Thoracic aorta (tissue), 2 donors: ENCODE results near the gene PGM5. TPM values are rescaled to one million over a fixed set of nuclear protein-coding genes. Genes with fewer than 3 reads are reported as not detected.

Experiments
- ATAC-seq: fragments of 150-250 bp; one replicate; pipeline ENCODE4 v1.8.0; 2017; ENCODE audit warnings: low read depth; ENCODE audit not compliant: insufficient number of reproducible peaks, low FRiP score
- DNase-seq: peaks from one replicate; pipeline ENCODE4 v3.0.0-alpha.2; 2020; ENCODE audit warnings: low spot score
- H3K27ac ChIP-seq, 2 donors: fragments of 200-600 bp; sonication (generic); 1 replicate in 1 of 2; 2 replicates in 1 of 2; pipeline ENCODE4 v1.5.1; 2016; ENCODE audit warnings: mild to moderate bottlenecking in 2 of 2, moderate library complexity in 2 of 2
- H3K27me3 ChIP-seq: fragments of 200-600 bp; sonication (generic); replicated peaks from 2 replicates; pipeline ENCODE4 v1.6.0; 2016; ENCODE audit warnings: mild to moderate bottlenecking; ENCODE audit not compliant: insufficient read depth
- H3K36me3 ChIP-seq: fragments of 200-600 bp; sonication (generic); one replicate; pipeline ENCODE4 v1.5.1; 2016
- H3K4me1 ChIP-seq, 2 donors: fragments of 200-600 bp; sonication (generic); 1 replicate in 1 of 2; 2 replicates in 1 of 2; pipeline versions ENCODE4 v1.5.1 to v1.6.0; 2016; ENCODE audit warnings: low read depth in 2 of 2, mild to moderate bottlenecking in 1 of 2; ENCODE audit not compliant: control insufficient read depth in 1 of 2
- H3K4me3 ChIP-seq: fragments of 200-600 bp; sonication (generic); 2 replicates; pipeline ENCODE4 v1.5.1; 2016; ENCODE audit warnings: mild to moderate bottlenecking
- H3K9me3 ChIP-seq: fragments of 200-600 bp; sonication (generic); 2 replicates; pipeline ENCODE4 v1.5.1; 2016
- total RNA-seq, 2 donors: library from RNA; depleted of rRNA; stranded (reverse); fragments of >200 nt; gene quantifications; one replicate each; pipeline versions ENCODE4 v1.1.0 to v1.2.3, GENCODE V29; 2016
- TF ChIP-seq, protein P1 (sequence below): fragments of 200-600 bp; sonication (generic); IDR thresholded peaks from one replicate; pipeline ENCODE4 v1.5.1; 2019; ENCODE audit warnings: antibody characterized with exemption

Gene PGM5
- total RNA-seq, 2 donors from 2014 or later, result 79.3 to 94.1 TPM

DNA sequence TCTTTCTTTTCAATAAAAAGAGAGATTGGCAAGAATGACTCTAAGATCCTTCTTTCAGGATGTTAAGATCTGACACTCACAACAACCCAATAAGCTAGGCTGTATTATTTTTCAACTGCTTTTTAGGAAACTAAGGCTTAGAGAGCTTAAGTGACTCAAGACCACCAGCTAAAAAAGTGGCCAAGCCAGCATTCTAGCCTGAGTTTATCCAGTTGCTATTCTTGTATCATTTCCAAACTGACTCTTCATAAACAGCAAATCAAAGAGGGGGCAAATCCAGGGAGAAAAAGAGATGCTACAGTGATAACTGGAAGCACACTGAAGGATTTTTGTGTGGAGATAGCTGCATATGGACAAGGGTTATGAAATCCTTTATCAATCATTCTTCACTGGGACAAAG is 137.1 kb downstream of the PGM5 start:
- ATAC-seq (no peak), DNase-seq (no peak)
- Histone ChIP-seq H3K4me1 (peaks cover 0 to 46% of the 10 kb centered on the region in 2 donors), H3K27me3 (no peaks in the 10 kb centered on the region), H3K9me3 (no peaks in the 10 kb centered on the region), H3K36me3 (no peaks in the 10 kb centered on the region), H3K4me3 (no peak overlapping the region), H3K27ac (peak overlapping the region in 1 of 2 donors; percentile 45)
- TF ChIP-seq, protein P1, sequence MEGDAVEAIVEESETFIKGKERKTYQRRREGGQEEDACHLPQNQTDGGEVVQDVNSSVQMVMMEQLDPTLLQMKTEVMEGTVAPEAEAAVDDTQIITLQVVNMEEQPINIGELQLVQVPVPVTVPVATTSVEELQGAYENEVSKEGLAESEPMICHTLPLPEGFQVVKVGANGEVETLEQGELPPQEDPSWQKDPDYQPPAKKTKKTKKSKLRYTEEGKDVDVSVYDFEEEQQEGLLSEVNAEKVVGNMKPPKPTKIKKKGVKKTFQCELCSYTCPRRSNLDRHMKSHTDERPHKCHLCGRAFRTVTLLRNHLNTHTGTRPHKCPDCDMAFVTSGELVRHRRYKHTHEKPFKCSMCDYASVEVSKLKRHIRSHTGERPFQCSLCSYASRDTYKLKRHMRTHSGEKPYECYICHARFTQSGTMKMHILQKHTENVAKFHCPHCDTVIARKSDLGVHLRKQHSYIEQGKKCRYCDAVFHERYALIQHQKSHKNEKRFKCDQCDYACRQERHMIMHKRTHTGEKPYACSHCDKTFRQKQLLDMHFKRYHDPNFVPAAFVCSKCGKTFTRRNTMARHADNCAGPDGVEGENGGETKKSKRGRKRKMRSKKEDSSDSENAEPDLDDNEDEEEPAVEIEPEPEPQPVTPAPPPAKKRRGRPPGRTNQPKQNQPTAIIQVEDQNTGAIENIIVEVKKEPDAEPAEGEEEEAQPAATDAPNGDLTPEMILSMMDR, result no peak

DNA sequence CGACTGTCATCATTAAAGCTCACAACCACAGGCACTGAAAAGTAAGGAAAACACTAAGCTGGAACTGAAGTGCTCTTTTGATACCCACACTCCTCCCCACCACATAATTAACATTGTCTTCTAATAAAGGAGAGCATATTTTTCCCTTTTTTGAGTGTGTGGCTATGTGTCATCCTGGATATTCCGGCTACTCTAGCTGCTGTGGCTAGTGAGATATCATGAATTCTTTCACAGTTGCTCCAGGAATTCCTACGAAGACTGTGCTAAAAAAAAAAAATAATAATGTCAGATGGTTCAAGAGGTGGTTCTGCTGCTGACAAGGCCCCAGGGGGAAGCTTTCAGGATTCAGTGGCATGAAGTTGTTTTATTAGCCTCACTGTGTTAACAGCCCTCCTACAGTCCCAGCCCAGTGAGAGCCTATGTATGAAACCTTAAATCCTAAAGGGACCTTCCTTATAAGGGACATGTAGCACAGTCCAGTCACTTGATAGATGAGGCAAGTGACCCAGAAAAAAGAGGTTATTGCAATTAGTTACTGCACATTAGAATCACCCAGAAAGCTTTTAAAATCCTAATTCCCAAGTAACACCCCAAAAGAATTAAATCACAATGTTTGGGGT is 137.7 kb downstream of the PGM5 start:
- H3K36me3 ChIP-seq, result no peaks in the 10 kb centered on the region
- peak overlapping the region in 1 of 2 donors; percentile 45 for H3K27ac ChIP-seq
- no peak for ATAC-seq
- no peak overlapping the region for H3K4me3 ChIP-seq
- no peak for DNase-seq
- no peaks in the 10 kb centered on the region for H3K27me3 ChIP-seq
- peaks cover 0 to 48% of the 10 kb centered on the region in 2 donors for H3K4me1 ChIP-seq
- H3K9me3 ChIP-seq, result no peaks in the 10 kb centered on the region
- TF ChIP-seq, protein P1, result no peak

- Histone ChIP-seq H3K36me3 (no peaks in the 10 kb centered on the region), H3K9me3 (no peaks in the 10 kb centered on the region), H3K27me3 (no peaks in the 10 kb centered on the region), H3K27ac (peak overlapping the region in 1 of 2 donors; percentile 45), H3K4me3 (no peak overlapping the region), H3K4me1 (peaks cover 7 to 58% of the 10 kb centered on the region in 2 donors)
- TF ChIP-seq, protein P1, result no peak
- no peak for ATAC-seq
- no peak for DNase-seq
These were observed 138.8 kb downstream of the PGM5 start for GRCh38 chr9:68495247-68495646.

DNA sequence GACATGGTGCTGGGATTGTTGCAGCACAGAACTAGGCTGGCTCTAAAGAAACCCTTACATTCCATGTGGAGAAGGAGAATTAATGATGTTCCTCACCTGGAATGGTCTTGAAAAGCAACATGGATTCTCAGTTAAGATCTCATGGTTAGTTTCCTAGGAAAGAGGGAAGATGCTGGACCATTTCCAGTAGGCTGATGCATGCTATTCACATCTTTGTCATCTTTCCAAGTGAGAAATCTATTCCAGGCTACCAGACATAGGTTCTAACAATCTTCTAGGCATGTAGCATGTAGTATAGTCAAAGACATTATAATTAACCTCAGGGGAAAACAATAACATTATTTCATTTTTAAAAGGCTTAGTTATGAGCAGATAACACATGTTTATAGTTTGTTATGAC is 139.9 kb downstream of the PGM5 start:
- peaks cover 11 to 68% of the 10 kb centered on the region in 2 donors for H3K4me1 ChIP-seq
- DNase-seq, result no peak

DNA sequence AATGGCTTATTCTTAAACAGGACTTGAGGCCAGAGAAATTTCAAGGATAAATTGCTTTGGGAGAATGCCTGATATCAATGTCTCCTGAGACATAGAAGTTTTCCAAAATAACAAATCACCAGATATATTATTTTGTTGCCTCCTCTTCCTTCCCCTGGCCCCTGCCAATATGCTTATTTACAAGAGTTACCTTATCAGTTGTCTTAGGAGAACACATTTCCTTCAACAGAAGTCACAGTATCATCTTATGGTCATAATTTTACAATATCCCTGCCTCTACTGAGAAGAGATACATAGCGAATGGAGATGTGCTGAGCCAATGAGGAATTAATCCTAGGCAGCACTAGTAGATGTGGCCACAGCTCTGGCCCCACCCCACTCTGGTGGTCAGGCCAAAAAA is 141.2 kb downstream of the PGM5 start:
- peak overlapping the region in 1 of 2 donors; percentile 11 for H3K27ac ChIP-seq
- H3K4me1 ChIP-seq, result peaks cover 18 to 75% of the 10 kb centered on the region in 2 donors
- H3K4me3 ChIP-seq, result no peak overlapping the region
- ATAC-seq (no peak), DNase-seq (no peak)
- no peaks in the 10 kb centered on the region for H3K27me3 ChIP-seq
- no peaks in the 10 kb centered on the region for H3K9me3 ChIP-seq
- TF ChIP-seq, protein P1, result no peak
- H3K36me3 ChIP-seq, result no peaks in the 10 kb centered on the region

More for the DNA sequence above, 139.9 kb downstream of the PGM5 start:
- H3K27me3 ChIP-seq, result no peaks in the 10 kb centered on the region
- no peaks in the 10 kb centered on the region for H3K36me3 ChIP-seq
- H3K27ac ChIP-seq, result no peak overlapping the region
- no peaks in the 10 kb centered on the region for H3K9me3 ChIP-seq
- no peak overlapping the region for H3K4me3 ChIP-seq
- TF ChIP-seq, protein P1, result no peak
- no peak for ATAC-seq
